Inflammatory macrophage treated with lipopolysaccharide for 1 hour (primary cell): ENCODE data around the gene ADCY1.
"Not testable (repeated sequence)": the region's sequence is repeated elsewhere in the genome, so short reads cannot be mapped to it uniquely, and the experiment has no call there.

Experiments
- DNase-seq, 2 donors: peaks; one replicate each; pipeline ENCODE4 v3.0.0-alpha.2; 2020 to 2022

ADCY1 gene

DNA sequence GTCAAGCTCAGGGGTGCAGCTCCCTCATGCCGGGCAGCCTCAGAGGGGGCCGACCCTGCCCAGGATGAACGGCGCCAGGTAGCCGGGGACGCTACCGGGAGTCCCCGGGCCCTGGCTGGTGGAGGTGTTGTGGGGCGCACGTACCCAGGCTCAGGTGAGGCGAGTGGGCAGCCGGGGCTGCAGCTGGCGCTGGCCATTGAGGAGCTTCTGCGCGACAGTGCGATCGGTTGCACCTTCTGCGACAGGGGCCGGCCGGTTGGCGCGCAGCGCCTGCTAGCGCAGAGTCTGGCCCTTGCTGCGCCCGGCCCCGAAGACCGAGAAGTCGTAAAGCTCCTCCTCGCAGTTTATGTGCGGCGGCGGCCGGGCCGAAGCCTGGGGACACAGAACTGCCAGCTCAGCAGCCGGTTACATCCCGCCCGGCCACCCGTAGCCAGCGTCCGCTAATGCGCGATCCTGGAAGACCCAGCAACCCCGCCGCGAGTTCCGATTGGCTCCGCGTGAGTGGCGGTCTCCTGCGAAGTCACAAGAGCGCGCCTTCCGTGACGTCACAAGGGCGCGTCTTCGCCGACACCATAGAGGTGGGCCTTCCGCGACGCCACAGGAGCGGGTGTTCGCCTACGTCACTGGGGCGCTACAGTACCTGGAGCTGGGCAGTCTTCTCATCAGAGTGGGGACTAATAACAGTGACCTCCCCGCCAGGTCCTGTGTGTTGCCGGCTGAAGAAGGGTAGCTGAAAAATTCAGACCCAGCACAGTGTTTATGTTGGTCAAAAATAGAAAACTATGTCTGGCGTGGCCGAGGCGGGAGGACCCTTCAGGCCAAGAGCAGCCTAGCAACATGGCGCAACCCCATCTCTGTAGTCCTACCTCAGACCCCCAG, 194.6 kb downstream of the ADCY1 start:
- peak; percentile 98 to 99 for DNase-seq

DNA sequence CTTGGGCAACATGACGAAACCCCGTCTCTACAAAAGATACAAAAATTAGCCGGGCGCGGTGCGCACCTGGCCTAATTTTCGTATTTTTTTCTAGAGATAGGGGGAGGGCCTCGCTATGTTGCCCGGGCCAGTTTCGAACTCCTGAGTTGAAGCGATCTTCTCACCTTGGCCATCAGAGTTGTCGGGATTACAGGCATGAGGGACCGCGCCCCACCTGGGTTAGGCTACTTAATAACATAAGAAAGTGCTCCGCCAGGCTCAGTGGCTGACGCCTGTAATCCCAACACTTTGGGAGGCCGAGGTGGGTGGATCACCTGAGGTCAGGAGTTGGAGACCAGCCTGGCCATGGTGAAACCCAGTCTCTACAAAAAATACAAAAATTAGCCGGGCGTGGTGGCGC, 195.5 kb downstream of the ADCY1 start:
- DNase-seq: not testable (repeated sequence)
